MM.1S (cell line): ENCODE data around the gene TTBK1.

Experiments
- DNase-seq: peaks from one replicate; pipeline ENCODE4 v3.0.0-alpha.2; 2015
- H2AFZ ChIP-seq: fragments of 300-600 bp; sonication (generic); 2 replicates; pipeline ENCODE4 v1.6.0; 2016; ENCODE audit warnings: antibody characterized with exemption, low read length
- H3F3A ChIP-seq: fragments of 300-600 bp; sonication (generic); 2 replicates; pipeline ENCODE4 v1.6.1; 2016; ENCODE audit warnings: mild to moderate bottlenecking, antibody characterized with exemption, low read length, moderate library complexity, mixed read lengths; ENCODE audit not compliant: insufficient read depth
- H3K27ac ChIP-seq: fragments of 300-600 bp; sonication (generic); 2 replicates; pipeline ENCODE4 v1.5.1; 2016; ENCODE audit warnings: mild to moderate bottlenecking, low read length
- H3K27me3 ChIP-seq: fragments of 300-600 bp; sonication (generic); replicated peaks from 2 replicates; pipeline ENCODE4 v1.6.0; 2016; ENCODE audit warnings: low read length; ENCODE audit not compliant: insufficient read depth
- H3K36me3 ChIP-seq: fragments of 300-600 bp; sonication (generic); replicated peaks from 2 replicates; pipeline ENCODE4 v1.6.1; 2016; ENCODE audit warnings: mild to moderate bottlenecking, low read length, mixed read lengths; ENCODE audit not compliant: insufficient read depth
- H3K4me1 ChIP-seq: fragments of 300-600 bp; sonication (generic); 2 replicates; pipeline ENCODE4 v1.6.1; 2016; ENCODE audit warnings: low read length, mixed read lengths
- H3K4me2 ChIP-seq: fragments of 300-600 bp; sonication (generic); 2 replicates; pipeline ENCODE4 v1.6.0; 2016; ENCODE audit warnings: low read depth, low read length
- H3K4me3 ChIP-seq: fragments of 300-600 bp; sonication (generic); 2 replicates; pipeline ENCODE4 v1.5.1; 2016; ENCODE audit warnings: low read length, mixed read lengths
- H3K79me2 ChIP-seq: fragments of 300-600 bp; sonication (generic); 2 replicates; pipeline ENCODE4 v1.6.1; 2016; ENCODE audit warnings: mixed run types, low read length, mixed read lengths
- H3K9ac ChIP-seq: fragments of 300-600 bp; sonication (generic); 2 replicates; pipeline ENCODE4 v1.6.1; 2016; ENCODE audit warnings: low read length, mixed read lengths
- H3K9me2 ChIP-seq: fragments of 300-600 bp; sonication (generic); replicated peaks from 2 replicates; pipeline ENCODE4 v1.6.1; 2016; ENCODE audit warnings: mild to moderate bottlenecking, low read length, mixed read lengths; ENCODE audit not compliant: insufficient read depth
- H3K9me3 ChIP-seq: fragments of 300-600 bp; sonication (generic); replicated peaks from 2 replicates; pipeline ENCODE4 v1.6.1; 2016; ENCODE audit warnings: mild to moderate bottlenecking, low read length, mixed read lengths; ENCODE audit not compliant: insufficient read depth
- H4K20me1 ChIP-seq: fragments of 300-600 bp; sonication (generic); 2 replicates; pipeline ENCODE4 v1.6.1; 2016; ENCODE audit warnings: mild to moderate bottlenecking, low read length, moderate library complexity, mixed read lengths; ENCODE audit not compliant: insufficient read depth
- CTCF ChIP-seq: fragments of 300-600 bp; sonication (generic); IDR thresholded peaks from 2 replicates; pipeline ENCODE4 v1.5.1; 2016; ENCODE audit warnings: antibody characterized with exemption, low read length, mixed read lengths
- EZH2 ChIP-seq: fragments of 300-600 bp; sonication (generic); optimal IDR thresholded peaks from 2 replicates; pipeline ENCODE3; 2017; ENCODE audit warnings: low read depth, mild to moderate bottlenecking, antibody characterized with exemption, low read length, mixed read lengths
- EZH2phosphoT487 ChIP-seq: fragments of 300-600 bp; sonication (generic); IDR thresholded peaks from 2 replicates; pipeline ENCODE4 v1.6.1; 2018; ENCODE audit warnings: antibody characterized with exemption, low read length

Gene TTBK1

GRCh38 chr6:43262780-43263313 is 19.6 kb downstream of the TTBK1 start:
- Histone ChIP-seq H3K4me3 (no peak overlapping the region), H3F3A (no peaks in the 10 kb centered on the region), H3K27me3 (no peaks in the 10 kb centered on the region), H3K27ac (no peak overlapping the region), H3K9me2 (no peaks in the 10 kb centered on the region), H3K4me1 (peaks cover 4% of the 10 kb centered on the region), H3K36me3 (no peaks in the 10 kb centered on the region), H2AFZ (no peak overlapping the region), H3K9me3 (no peaks in the 10 kb centered on the region), H4K20me1 (no peaks in the 10 kb centered on the region), H3K4me2 (no peak overlapping the region), H3K79me2 (no peaks in the 10 kb centered on the region), H3K9ac (no peak overlapping the region)
- DNase-seq: no peak
- no peak for TF ChIP-seq EZH2
- TF ChIP-seq CTCF: no peak
- no peak for TF ChIP-seq EZH2phosphoT487

GRCh38 chr6:43263314-43264178 is 20.3 kb downstream of the TTBK1 start:
- Histone ChIP-seq H3K27ac (no peak overlapping the region), H3F3A (no peaks in the 10 kb centered on the region), H2AFZ (no peak overlapping the region), H3K4me2 (no peak overlapping the region), H3K9me2 (no peaks in the 10 kb centered on the region), H3K9ac (no peak overlapping the region), H3K9me3 (no peaks in the 10 kb centered on the region), H3K36me3 (no peaks in the 10 kb centered on the region), H3K27me3 (no peaks in the 10 kb centered on the region), H4K20me1 (no peaks in the 10 kb centered on the region), H3K4me1 (no peaks in the 10 kb centered on the region), H3K4me3 (no peak overlapping the region), H3K79me2 (no peaks in the 10 kb centered on the region)
- DNase-seq: peak; percentile 69
- TF ChIP-seq CTCF: peak; percentile 87
- no peak for TF ChIP-seq EZH2phosphoT487

- Histone ChIP-seq H3K79me2 (no peaks in the 10 kb centered on the region), H3F3A (no peaks in the 10 kb centered on the region), H3K9ac (no peak overlapping the region), H2AFZ (no peak overlapping the region), H3K9me3 (no peaks in the 10 kb centered on the region), H4K20me1 (no peaks in the 10 kb centered on the region), H3K4me2 (no peak overlapping the region), H3K9me2 (no peaks in the 10 kb centered on the region), H3K4me1 (no peaks in the 10 kb centered on the region), H3K27me3 (no peaks in the 10 kb centered on the region), H3K4me3 (no peak overlapping the region), H3K36me3 (no peaks in the 10 kb centered on the region), H3K27ac (no peak overlapping the region)
- no peak for TF ChIP-seq EZH2
- TF ChIP-seq CTCF: no peak
- TF ChIP-seq EZH2phosphoT487: no peak
- no peak for DNase-seq
Measured at GRCh38 chr6:43264599-43265145, 21.4 kb downstream of the TTBK1 start.
